ENCODE results near the gene RGS6.

The RGS6 gene

GRCh38 chr14:72315714-72316113, 383.5 kb downstream of the RGS6 start:
- Histone ChIP-seq H3K79me2 (ENCODE audit: control insufficient read depth, low read length) (no peaks in the 10 kb centered on the region), H3K9me3 (ENCODE audit: control insufficient read depth, insufficient read depth, low read length) (no peaks in the 10 kb centered on the region), H3K4me3 (ENCODE audit: low read length) (no peak overlapping the region), H3K9me2 (replicated peaks; ENCODE audit: control insufficient read depth, low read length) (no peaks in the 10 kb centered on the region), H3K27ac (ENCODE audit: low read depth, low read length) (no peak overlapping the region), H3K4me1 (ENCODE audit: control insufficient read depth, low read length) (no peaks in the 10 kb centered on the region), H3K4me2 (ENCODE audit: low read length) (no peak overlapping the region), H3K36me3 (ENCODE audit: control insufficient read depth, low read length) (no peaks in the 10 kb centered on the region), H4K20me1 (ENCODE audit: control insufficient read depth, insufficient read depth, low read depth, low read length) (no peaks in the 10 kb centered on the region), H3K27me3 (ENCODE audit: control insufficient read depth, low read length) (no peaks in the 10 kb centered on the region), H3F3A (ENCODE audit: control insufficient read depth, insufficient read depth) (no peaks in the 10 kb centered on the region)
- TF ChIP-seq EZH2phosphoT487 (IDR thresholded peaks at IDR 0.05; ENCODE audit: borderline replicate concordance, low read length) (no peak), CTCF (IDR thresholded peaks at IDR 0.05; ENCODE audit: low read depth, low read length, poor library complexity, severe bottlenecking) (no peak)

GRCh38 chr14:72318648-72319047, 386.4 kb downstream of the RGS6 start:
- H3K36me3 ChIP-seq (ENCODE audit: control insufficient read depth, low read length) = no peaks in the 10 kb centered on the region
- no peaks in the 10 kb centered on the region for H3K27me3 ChIP-seq (ENCODE audit: control insufficient read depth, low read length)
- no peaks in the 10 kb centered on the region for H4K20me1 ChIP-seq (ENCODE audit: control insufficient read depth, insufficient read depth, low read depth, low read length)
- TF ChIP-seq CTCF (IDR thresholded peaks at IDR 0.05; ENCODE audit: low read depth, low read length, poor library complexity, severe bottlenecking) (no peak), EZH2phosphoT487 (IDR thresholded peaks at IDR 0.05; ENCODE audit: borderline replicate concordance, low read length) (no peak)
- no peak overlapping the region for H3K4me2 ChIP-seq (ENCODE audit: low read length)
- no peaks in the 10 kb centered on the region for H3K4me1 ChIP-seq (ENCODE audit: control insufficient read depth, low read length)
- no peak overlapping the region for H3K27ac ChIP-seq (ENCODE audit: low read depth, low read length)
- no peaks in the 10 kb centered on the region for H3K9me3 ChIP-seq (ENCODE audit: control insufficient read depth, insufficient read depth, low read length)
- H3F3A ChIP-seq (ENCODE audit: control insufficient read depth, insufficient read depth) = no peaks in the 10 kb centered on the region
- H3K79me2 ChIP-seq (ENCODE audit: control insufficient read depth, low read length) = no peaks in the 10 kb centered on the region
- no peaks in the 10 kb centered on the region for H3K9me2 ChIP-seq (replicated peaks; ENCODE audit: control insufficient read depth, low read length)
- H3K4me3 ChIP-seq (ENCODE audit: low read length) = no peak overlapping the region

GRCh38 chr14:72332046-72332445, 399.8 kb downstream of the RGS6 start:
- Histone ChIP-seq H3K4me1 (ENCODE audit: control insufficient read depth, low read length) (no peaks in the 10 kb centered on the region), H3K27me3 (ENCODE audit: control insufficient read depth, low read length) (no peaks in the 10 kb centered on the region), H3K9me2 (replicated peaks; ENCODE audit: control insufficient read depth, low read length) (no peaks in the 10 kb centered on the region), H3F3A (ENCODE audit: control insufficient read depth, insufficient read depth) (no peaks in the 10 kb centered on the region), H3K27ac (ENCODE audit: low read depth, low read length) (no peak overlapping the region), H4K20me1 (ENCODE audit: control insufficient read depth, insufficient read depth, low read depth, low read length) (no peaks in the 10 kb centered on the region), H3K9me3 (ENCODE audit: control insufficient read depth, insufficient read depth, low read length) (no peaks in the 10 kb centered on the region), H3K4me2 (ENCODE audit: low read length) (no peak overlapping the region), H3K4me3 (ENCODE audit: low read length) (no peak overlapping the region), H3K36me3 (ENCODE audit: control insufficient read depth, low read length) (no peaks in the 10 kb centered on the region), H3K79me2 (ENCODE audit: control insufficient read depth, low read length) (no peaks in the 10 kb centered on the region)
- no peak for TF ChIP-seq EZH2phosphoT487 (IDR thresholded peaks at IDR 0.05; ENCODE audit: borderline replicate concordance, low read length)
- no peak for TF ChIP-seq CTCF (IDR thresholded peaks at IDR 0.05; ENCODE audit: low read depth, low read length, poor library complexity, severe bottlenecking)

- no peaks in the 10 kb centered on the region for H3K9me3 ChIP-seq (ENCODE audit: control insufficient read depth, insufficient read depth, low read length)
- no peak overlapping the region for H3K4me3 ChIP-seq (ENCODE audit: low read length)
- no peaks in the 10 kb centered on the region for H3F3A ChIP-seq (ENCODE audit: control insufficient read depth, insufficient read depth)
- no peak overlapping the region for H3K27ac ChIP-seq (ENCODE audit: low read depth, low read length)
- TF ChIP-seq EZH2phosphoT487 (IDR thresholded peaks at IDR 0.05; ENCODE audit: borderline replicate concordance, low read length) (no peak), CTCF (IDR thresholded peaks at IDR 0.05; ENCODE audit: low read depth, low read length, poor library complexity, severe bottlenecking) (no peak)
- H3K9me2 ChIP-seq (replicated peaks; ENCODE audit: control insufficient read depth, low read length) = no peaks in the 10 kb centered on the region
- no peaks in the 10 kb centered on the region for H4K20me1 ChIP-seq (ENCODE audit: control insufficient read depth, insufficient read depth, low read depth, low read length)
- H3K79me2 ChIP-seq (ENCODE audit: control insufficient read depth, low read length) = no peaks in the 10 kb centered on the region
- no peaks in the 10 kb centered on the region for H3K27me3 ChIP-seq (ENCODE audit: control insufficient read depth, low read length)
- H3K36me3 ChIP-seq (ENCODE audit: control insufficient read depth, low read length) = no peaks in the 10 kb centered on the region
- H3K4me1 ChIP-seq (ENCODE audit: control insufficient read depth, low read length) = no peaks in the 10 kb centered on the region
- no peak overlapping the region for H3K4me2 ChIP-seq (ENCODE audit: low read length)
Observed at GRCh38 chr14:72332871-72333270, 400.6 kb downstream of the RGS6 start.

All from DOHH2 (cell line).